ENCODE data around the gene ENDOV.

GRCh38 chr17:80377798-80378197, 37.2 kb upstream of the ENDOV start:
- TF ChIP-seq EZH2 (IDR thresholded peaks at IDR 0.05; ENCODE audit: low read length, missing control alignments) (no peak), CTCF (conservative IDR thresholded peaks at IDR 0.05 in 1 of 2, IDR thresholded peaks at IDR 0.05 in 1 of 2; ENCODE audit: low read depth in 1 of 2, low read length in 2 of 2) (no peak)

Data from fibroblast of lung (primary cell).